AG09319 (cell line): Measurements from ENCODE around the gene ACOX3.

Source experiments
- DNase-seq: peaks from one replicate; pipeline ENCODE4 v3.0.0-alpha.2; 2010; ENCODE audit warnings: low read depth; ENCODE audit errors: extremely low read depth
- TF ChIP-seq, protein P1 (sequence below): IDR thresholded peaks from 2 replicates; pipeline ENCODE4 v1.5.1; 2011; ENCODE audit warnings: low read depth, mild to moderate bottlenecking, inconsistent platforms, low read length, moderate library complexity

Gene ACOX3

GRCh38 chr4:8370106-8370787 is 70.3 kb downstream of the ACOX3 start:
- no peak for DNase-seq
- TF ChIP-seq, protein P1, sequence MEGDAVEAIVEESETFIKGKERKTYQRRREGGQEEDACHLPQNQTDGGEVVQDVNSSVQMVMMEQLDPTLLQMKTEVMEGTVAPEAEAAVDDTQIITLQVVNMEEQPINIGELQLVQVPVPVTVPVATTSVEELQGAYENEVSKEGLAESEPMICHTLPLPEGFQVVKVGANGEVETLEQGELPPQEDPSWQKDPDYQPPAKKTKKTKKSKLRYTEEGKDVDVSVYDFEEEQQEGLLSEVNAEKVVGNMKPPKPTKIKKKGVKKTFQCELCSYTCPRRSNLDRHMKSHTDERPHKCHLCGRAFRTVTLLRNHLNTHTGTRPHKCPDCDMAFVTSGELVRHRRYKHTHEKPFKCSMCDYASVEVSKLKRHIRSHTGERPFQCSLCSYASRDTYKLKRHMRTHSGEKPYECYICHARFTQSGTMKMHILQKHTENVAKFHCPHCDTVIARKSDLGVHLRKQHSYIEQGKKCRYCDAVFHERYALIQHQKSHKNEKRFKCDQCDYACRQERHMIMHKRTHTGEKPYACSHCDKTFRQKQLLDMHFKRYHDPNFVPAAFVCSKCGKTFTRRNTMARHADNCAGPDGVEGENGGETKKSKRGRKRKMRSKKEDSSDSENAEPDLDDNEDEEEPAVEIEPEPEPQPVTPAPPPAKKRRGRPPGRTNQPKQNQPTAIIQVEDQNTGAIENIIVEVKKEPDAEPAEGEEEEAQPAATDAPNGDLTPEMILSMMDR, result no peak

DNA sequence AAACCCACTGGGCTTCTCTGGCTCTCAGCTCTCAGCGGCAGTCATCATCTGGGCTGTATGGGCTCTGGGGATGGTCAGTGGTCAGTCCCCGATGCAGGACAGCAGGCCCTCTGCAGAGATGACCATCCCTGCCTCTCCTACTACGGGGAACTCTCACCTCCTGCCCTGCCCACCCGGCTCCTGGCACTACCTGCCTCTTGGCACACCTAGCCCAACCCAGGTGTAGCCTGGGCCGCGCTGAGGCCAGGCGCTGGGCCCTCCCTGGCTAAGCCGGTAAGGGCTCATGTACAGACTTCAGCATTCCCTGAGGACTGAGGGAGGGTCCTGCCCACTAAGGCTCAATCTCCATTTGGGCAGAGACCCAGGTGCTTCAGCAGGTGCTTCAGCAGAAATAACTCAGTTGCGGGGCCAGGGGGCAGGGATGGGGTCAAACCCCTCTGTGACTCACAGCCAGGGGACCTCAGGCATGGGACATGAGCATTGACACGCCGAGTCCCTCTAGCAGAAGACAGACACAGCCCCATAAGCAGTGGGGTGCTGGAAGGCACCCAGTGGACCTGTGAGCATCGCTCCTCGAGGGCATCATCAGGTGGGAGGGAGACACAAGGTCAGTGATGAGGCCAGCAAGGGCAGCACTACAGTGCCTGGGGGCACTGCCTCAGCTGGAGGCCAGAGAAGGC is 71.0 kb downstream of the ACOX3 start:
- no peak for DNase-seq
- TF ChIP-seq, protein P1, result no peak

DNA sequence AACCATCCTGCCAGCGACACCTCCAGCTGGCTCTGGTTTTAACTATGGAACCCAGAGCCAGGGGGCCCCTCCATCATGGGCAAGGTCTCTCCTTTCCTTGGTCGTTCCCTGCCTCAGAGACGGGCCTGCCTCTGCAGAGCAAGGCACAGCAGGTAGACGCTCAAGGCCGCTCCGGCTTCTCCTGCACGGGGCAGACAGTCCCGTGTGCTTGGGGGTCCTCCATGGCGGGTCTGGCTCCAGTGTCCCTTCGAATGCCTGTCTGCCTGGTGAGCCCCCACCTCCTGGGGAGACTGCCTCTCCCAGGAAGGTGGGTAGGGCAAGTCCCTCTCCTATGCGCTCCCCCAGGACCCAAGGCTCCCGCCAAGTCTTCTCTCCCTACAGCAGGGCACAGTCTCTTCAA is 71.5 kb downstream of the ACOX3 start:
- TF ChIP-seq, protein P1, result no peak
- DNase-seq, result no peak

- DNase-seq, result no peak
- TF ChIP-seq, protein P1, result no peak
These were observed 72.5 kb downstream of the ACOX3 start for GRCh38 chr4:8368061-8368481.

GRCh38 chr4:8366601-8367000 is 73.9 kb downstream of the ACOX3 start:
- TF ChIP-seq, protein P1, result no peak
- DNase-seq, result no peak

- TF ChIP-seq, protein P1, result no peak
- DNase-seq, result no peak
These were observed 74.6 kb downstream of the ACOX3 start for GRCh38 chr4:8365951-8366350.

DNA sequence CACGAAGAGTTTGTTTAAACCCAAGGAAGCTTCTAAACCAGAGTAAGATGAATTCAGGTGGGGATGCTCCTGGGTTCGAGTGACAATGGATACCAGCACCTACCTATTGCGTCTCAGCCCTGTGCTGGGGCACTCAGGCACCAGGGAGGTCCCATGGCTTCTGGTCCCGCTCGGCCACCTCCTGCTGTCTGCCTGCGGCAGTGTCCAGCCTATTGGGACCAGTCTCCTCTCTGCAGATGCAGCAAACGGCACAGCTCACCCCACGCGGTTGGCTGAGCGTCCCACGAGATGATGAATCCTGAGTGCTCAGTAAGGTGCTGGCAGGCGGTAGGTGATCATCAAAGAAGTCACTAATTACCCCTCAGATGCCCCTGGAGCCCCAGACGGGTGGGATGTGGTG is 75.2 kb downstream of the ACOX3 start:
- no peak for DNase-seq
- TF ChIP-seq, protein P1, result no peak
